KBM-7 (cell line): ENCODE measurements around the gene PREX1.
A peak's percentile ranks its signal among the peaks of the same experiment; 100 is the strongest.

Experiments
- DNase-seq: peaks from one replicate; pipeline ENCODE4 v3.0.0-alpha.2; 2015
- in situ Hi-C: fragments of 300-500 bp; cut with MboI; formaldehyde crosslinking; loops from 2 replicates; pipeline ENCODE4 v1.14.3; 2020; ENCODE audit warnings: low sequenced_read_pairs, low pct_unique_long_range_greater_than_20kb, mixed read lengths

The PREX1 gene

GRCh38 chr20:48801197-48801596, 26.6 kb downstream of the PREX1 start:
- in situ Hi-C loops, result no loop called here
- DNase-seq, result no peak

- no peak for DNase-seq
- in situ Hi-C loops, result no loop called here
Observed at GRCh38 chr20:48800177-48800576, 27.6 kb downstream of the PREX1 start.

DNA sequence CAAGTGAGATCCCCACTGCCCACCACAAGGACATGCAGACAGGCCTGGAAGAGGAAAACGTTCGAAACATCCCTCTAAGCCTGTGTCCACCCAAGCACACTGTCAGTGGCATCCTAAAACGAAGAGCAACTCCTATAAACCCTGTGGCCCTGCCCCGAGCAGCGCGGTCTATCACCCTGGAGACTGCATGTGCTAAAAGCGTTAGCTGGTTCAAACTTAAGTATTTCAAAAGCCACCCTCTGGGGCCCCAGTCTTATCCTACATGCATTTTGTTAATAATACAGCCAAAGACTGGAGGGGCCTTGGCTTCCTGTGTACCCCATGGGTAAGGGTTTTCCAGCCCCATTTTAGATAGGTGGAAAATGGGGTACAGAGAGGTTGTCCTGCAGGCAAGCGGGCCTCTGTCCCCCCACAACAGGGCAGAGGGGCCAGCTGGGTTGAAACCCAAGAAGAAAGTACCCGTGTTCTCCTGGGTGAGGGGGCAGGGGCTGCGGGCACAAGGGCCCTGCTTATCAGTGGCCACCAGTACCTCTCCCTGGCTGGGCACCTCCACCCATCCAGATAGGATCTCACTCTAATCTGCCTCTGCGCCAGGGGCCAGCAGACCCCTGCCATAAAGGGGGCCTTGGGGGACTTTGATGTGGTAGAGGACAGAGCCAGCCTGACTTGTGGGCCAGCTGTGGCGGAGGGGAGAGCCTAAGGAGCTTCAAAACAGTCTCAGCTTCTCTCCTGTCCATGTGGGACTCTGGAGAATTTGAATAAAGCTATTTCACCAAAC, 28.3 kb downstream of the PREX1 start:
- no peak for DNase-seq
- in situ Hi-C loops, result no loop called here

GRCh38 chr20:48797850-48798747, 29.7 kb downstream of the PREX1 start:
- DNase-seq, result no peak
- in situ Hi-C loops, result no loop called here

GRCh38 chr20:48797275-48797825, 30.4 kb downstream of the PREX1 start:
- in situ Hi-C loops, result no loop called here
- DNase-seq, result no peak

GRCh38 chr20:48795732-48796131, 32.1 kb downstream of the PREX1 start:
- DNase-seq, result no peak
- in situ Hi-C loops, result no loop called here

GRCh38 chr20:48794816-48795457, 32.9 kb downstream of the PREX1 start:
- DNase-seq, result no peak
- in situ Hi-C loops, result no loop called here

DNA sequence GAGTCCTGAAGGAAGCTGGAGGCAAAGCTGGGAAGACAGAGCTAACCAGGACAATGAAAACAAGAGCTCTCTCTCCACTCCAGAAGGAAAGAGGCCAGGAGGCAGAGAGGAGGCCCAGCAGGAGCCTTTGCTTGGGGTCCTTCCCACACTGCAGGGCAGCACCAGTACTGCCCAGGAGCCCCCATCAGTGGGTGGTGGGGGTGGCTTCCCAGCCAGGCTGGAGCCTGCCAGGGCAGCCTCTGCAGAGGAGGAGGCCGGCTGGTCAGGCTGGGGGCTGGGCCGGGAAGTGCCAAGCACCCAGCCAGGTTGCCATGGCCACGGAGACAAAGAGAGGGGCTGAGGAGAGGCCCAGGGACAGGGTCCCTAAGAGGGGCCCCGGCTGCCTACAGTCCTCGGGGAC, 33.4 kb downstream of the PREX1 start:
- in situ Hi-C loops, result no loop called here
- DNase-seq, result no peak

DNA sequence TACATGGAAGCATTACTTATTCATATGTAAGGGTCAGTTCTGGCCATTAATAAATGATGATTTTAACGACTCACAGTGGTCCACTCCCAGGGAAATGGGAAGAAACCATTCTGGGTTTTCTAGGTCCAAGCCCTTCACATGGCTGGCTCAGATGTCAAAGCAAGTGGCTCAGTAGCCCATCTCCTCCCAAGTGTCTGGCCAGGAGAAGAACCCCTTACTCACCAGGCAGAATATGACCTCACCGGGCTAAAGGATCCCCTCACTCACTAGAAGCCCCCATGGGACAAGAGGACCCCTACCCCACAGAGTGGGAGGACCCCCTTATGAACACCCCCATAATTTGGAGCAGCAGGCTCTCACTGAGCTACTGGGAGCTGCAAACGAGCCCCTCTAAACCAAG, 34.0 kb downstream of the PREX1 start:
- no peak for DNase-seq
- in situ Hi-C loops, result no loop called here

- no peak for DNase-seq
- in situ Hi-C loops, result no loop called here
Observed at GRCh38 chr20:48791666-48792071, 36.1 kb downstream of the PREX1 start.

- in situ Hi-C loops, result no loop called here
- no peak for DNase-seq
Observed at GRCh38 chr20:48791014-48791413, 36.8 kb downstream of the PREX1 start.

DNA sequence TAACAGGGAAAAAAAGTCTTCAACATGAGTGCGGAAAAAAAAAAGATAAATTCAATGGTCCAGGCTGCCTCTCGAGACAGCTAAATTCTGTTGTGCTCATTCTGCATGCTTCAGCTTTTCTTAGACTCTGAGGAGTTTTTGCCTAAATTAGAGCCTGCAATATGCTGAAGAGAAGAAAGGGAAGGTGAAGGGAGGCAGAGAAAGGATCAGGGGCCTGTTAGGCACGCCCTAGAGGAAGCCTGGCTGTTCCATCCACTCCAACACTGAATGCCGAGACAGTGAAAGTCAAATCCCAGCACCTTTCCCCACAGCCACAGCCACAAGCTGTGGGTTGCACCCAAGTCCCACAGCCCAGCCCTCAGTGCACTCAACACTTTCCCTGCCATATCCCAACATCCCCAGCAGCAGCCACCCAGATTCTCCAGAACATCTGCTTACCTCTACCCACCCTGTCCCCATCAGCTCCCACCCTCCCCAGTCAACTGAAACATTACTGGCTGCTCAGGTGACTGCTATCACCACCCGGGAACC, 37.3 kb downstream of the PREX1 start:
- in situ Hi-C loops, result no loop called here
- DNase-seq, result no peak

DNA sequence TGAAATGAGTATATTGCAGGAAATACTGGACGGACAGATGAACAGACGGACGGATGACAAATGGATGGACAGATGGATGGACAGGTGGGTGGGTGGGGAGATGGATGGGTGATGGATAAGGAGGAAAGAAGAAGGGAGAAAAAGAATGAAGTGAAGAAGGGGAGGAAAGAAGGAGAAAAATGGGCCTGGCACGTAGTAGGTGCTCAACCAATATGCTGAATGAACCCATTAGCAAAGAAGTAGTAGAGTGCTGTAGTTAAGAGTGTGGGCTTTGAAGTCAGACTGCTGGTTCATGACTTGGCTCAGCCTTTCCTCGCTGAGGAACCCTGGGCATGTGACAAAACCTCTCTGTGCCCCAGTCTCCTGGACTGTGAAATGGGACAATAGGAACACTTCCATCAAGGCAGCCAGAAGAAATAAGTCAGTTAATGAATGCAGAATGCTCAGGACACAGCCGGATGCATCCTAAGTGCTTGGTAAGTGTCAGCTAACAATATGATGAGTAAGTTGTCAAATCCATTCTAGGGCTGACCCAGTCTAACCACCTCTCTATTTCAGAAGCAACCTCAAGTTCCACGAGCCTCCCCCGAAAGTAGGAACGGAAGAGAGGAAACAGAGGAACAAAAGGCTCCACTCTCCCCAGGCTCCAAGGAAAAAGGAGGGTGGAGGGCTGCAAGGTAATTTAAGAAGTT, 37.9 kb downstream of the PREX1 start:
- in situ Hi-C loops, result no loop called here
- no peak for DNase-seq

- in situ Hi-C loops, result no loop called here
- no peak for DNase-seq
Observed at GRCh38 chr20:48789185-48789668, 38.6 kb downstream of the PREX1 start.

DNA sequence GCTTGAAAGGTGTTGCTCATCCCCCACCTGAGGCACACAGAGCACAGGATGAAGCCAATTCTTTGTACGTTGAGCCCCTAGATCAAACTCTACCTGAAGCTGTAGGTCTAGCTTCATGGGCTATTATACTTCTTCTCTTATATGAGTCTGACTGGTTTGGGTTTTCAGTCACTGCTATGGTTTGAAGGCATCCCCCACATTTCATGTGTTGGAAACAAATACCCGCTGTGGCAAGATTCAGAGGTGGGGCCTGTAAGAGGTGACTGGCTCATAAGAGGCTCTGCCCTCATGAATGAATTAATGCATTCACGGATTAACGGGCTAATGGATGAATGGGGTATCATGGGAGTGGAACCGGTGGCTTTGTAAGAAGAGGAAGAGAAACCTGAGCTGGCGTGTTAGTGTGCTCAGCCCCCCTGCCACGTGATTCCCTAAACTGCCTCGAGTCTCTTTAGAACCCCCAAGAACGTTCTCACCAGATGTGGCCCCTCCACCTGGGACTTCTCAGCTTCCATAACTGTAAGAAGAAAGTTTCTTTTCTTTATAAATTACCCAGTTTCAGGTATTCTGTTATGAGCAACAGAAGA, 39.2 kb downstream of the PREX1 start:
- in situ Hi-C loops, result no loop called here
- peak; percentile 49 for DNase-seq

GRCh38 chr20:48787861-48788375, 39.9 kb downstream of the PREX1 start:
- in situ Hi-C loops, result no loop called here
- DNase-seq, result peak; percentile 90

DNA sequence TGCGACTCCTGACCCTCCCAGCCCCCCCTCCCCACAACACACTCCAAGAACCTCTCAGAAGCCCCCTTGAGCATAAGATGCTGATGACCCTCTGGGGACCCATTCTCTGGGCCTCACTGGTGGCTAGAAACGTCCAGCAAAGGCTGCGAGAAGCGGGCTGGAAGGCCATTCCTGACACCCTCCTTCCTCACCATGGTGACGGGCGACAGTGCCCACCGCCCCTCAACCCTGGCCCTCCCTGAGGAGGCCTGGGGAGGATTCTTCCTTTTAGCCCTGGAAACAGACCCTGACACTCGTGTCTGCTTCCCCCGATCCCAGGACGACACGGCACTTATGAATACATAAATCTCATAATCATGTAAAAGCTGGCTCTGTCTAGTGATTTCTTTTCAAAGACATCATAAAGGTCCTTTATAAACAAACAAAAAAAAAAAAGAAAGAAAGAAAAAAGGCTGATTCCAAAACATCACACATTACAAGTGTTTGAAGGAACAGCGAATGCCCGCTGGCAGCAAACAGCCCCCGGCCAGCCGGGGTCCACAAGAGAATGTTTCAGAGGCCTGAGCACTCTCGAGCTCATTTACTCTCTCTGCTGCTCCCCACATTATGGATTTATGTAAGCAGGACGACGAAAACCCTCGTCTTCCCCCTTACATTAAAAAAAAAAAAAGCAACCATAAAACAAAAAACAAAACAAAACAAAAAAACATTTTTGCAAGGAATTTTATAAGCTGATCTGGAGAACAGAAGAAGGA, 40.7 kb downstream of the PREX1 start:
- in situ Hi-C loops, result no loop called here

More for the DNA sequence above, 40.7 kb downstream of the PREX1 start:
- no peak for DNase-seq
